HepG2 (cell line): ENCODE data around the gene CNP. TPM values are rescaled to one million over a fixed set of nuclear protein-coding genes. Genes with fewer than 3 reads are reported as not detected.

Source experiments
- ATAC-seq: fragments of 200-7000 bp; cut with Tn5 transposase; 3 replicates; pipeline ENCODE4 v1.9.1; 2020; ENCODE audit warnings: mild to moderate bottlenecking, moderate library complexity
- BruUV-seq: library from RNA; stranded (reverse); fragments of 400-500 nt; replicated peaks from 2 replicates; lab custom pipeline; 2021; lab: Mats Ljungman, UMichigan
- CTCF ChIA-PET: fragments of 300-600 bp; formaldehyde crosslinking; extraction: SDS; loops from one replicate; lab custom pipeline; 2021; ENCODE audit warnings: low total read pairs, inconsistent platforms, low intra/inter-chr PET ratio; lab: Yijun Ruan, JAX
- POLR2A ChIA-PET: fragments of 350-600 bp; sonication (Branson Sonifier 250); formaldehyde crosslinking; loops from one replicate; lab custom pipeline; 2020; ENCODE audit warnings: antibody characterized with exemption, inconsistent platforms; lab: Yijun Ruan, JAX
- DNase-seq: peaks from one replicate; pipeline ENCODE4 v3.0.0-alpha.2; 2015; ENCODE audit warnings: low spot score
- FAIRE-seq: peaks from 3 replicates; lab custom pipeline; 2011; peaks lifted over from hg19 to GRCh38; lab: Jason Lieb, UNC
- H2AFZ ChIP-seq: one replicate; pipeline ENCODE4 v1.6.1; 2011; ENCODE audit warnings: low read length, inconsistent platforms
- H3K27ac ChIP-seq: fragments of 300-600 bp; 3 replicates; pipeline ENCODE4 v1.8.0; 2011; ENCODE audit warnings: mixed run types, mild to moderate bottlenecking, mixed read lengths, low read length, inconsistent platforms; ENCODE audit not compliant: insufficient read depth; ENCODE audit errors: extremely low read length
- H3K27me3 ChIP-seq, 2 experiments: fragments of 200-600 bp in 1 of 2; 2 replicates in 1 of 2; 3 replicates in 1 of 2; pipeline versions ENCODE4 v1.6.0 to v1.8.0; 2011; ENCODE audit warnings: low read length in 2 of 2, mild to moderate bottlenecking in 2 of 2, moderate library complexity in 2 of 2, inconsistent platforms in 1 of 2; ENCODE audit not compliant: insufficient read depth in 2 of 2, control insufficient read depth in 1 of 2
- H3K36me3 ChIP-seq, 2 experiments: fragments of 200-600 bp in 1 of 2; replicated peaks in 1 of 2; 2 replicates in 1 of 2; 3 replicates in 1 of 2; pipeline versions ENCODE4 v1.5.1 to v1.8.0; 2011; ENCODE audit warnings: low read length in 2 of 2, inconsistent platforms in 1 of 2; ENCODE audit not compliant: insufficient read depth in 2 of 2, control insufficient read depth in 1 of 2
- H3K4me1 ChIP-seq: 2 replicates; pipeline ENCODE4 v1.5.1; 2012; ENCODE audit warnings: low read length, inconsistent platforms; ENCODE audit not compliant: insufficient read depth
- H3K4me2 ChIP-seq: 2 replicates; pipeline ENCODE4 v1.6.0; 2011; ENCODE audit warnings: low read depth, low read length, inconsistent platforms
- H3K4me3 ChIP-seq, 3 experiments: fragments of 200-600 bp in 1 of 3; sonication (generic), shearing (Covaris generic) in 1 of 3; replicated peaks in 1 of 3; 2 replicates each; pipeline ENCODE4 v1.5.1; 2011 to 2016; ENCODE audit warnings: low read length in 3 of 3, inconsistent platforms in 2 of 3, low read depth in 2 of 3, mild to moderate bottlenecking in 2 of 3, control low read depth in 1 of 3, mixed read lengths in 1 of 3; ENCODE audit not compliant: insufficient read depth in 1 of 3
- H3K79me2 ChIP-seq: one replicate; pipeline ENCODE4 v1.6.1; 2011; ENCODE audit warnings: low read length, inconsistent platforms; ENCODE audit not compliant: insufficient read depth
- H3K9ac ChIP-seq: 2 replicates; pipeline ENCODE4 v1.6.0; 2011; ENCODE audit warnings: mild to moderate bottlenecking, low read depth, low read length, inconsistent platforms; ENCODE audit not compliant: insufficient read depth
- H3K9me3 ChIP-seq: 2 replicates; pipeline ENCODE4 v1.5.1; 2012; ENCODE audit warnings: mild to moderate bottlenecking, low read length
- H4K20me1 ChIP-seq: 2 replicates; pipeline ENCODE4 v1.6.0; 2011; ENCODE audit warnings: inconsistent platforms, mild to moderate bottlenecking, low read length, moderate library complexity; ENCODE audit not compliant: insufficient read depth
- AGO1 ChIP-seq: fragments of 200-400 bp; formaldehyde crosslinking; IDR thresholded peaks from 2 replicates; pipeline ENCODE4 v1.6.1; 2017; ENCODE audit warnings: mild to moderate bottlenecking, low read depth, low read length, moderate library complexity; ENCODE audit not compliant: poor library complexity, severe bottlenecking
- AGO2 ChIP-seq: fragments of 200-400 bp; formaldehyde crosslinking; optimal IDR thresholded peaks from 2 replicates; pipeline ENCODE3; 2017; ENCODE audit warnings: mild to moderate bottlenecking, low read depth, low read length, moderate library complexity
- HNRNPLL ChIP-seq: fragments of 200-400 bp; formaldehyde crosslinking; IDR thresholded peaks from 2 replicates; pipeline ENCODE4 v1.6.1; 2017; ENCODE audit warnings: mild to moderate bottlenecking, low read depth, low read length; ENCODE audit not compliant: poor library complexity, severe bottlenecking
- RBFOX2 ChIP-seq: fragments of 200-400 bp; formaldehyde crosslinking; IDR thresholded peaks from 2 replicates; pipeline ENCODE4 v1.6.1; 2017; ENCODE audit warnings: low read depth, mild to moderate bottlenecking, low read length
- ZNF644 ChIP-seq: IDR thresholded peaks from 2 replicates; pipeline ENCODE4 v1.6.1; 2016; ENCODE audit warnings: low read depth
- ZNF687 ChIP-seq: sonication (generic); formaldehyde crosslinking; IDR thresholded peaks from 2 replicates; pipeline ENCODE4 v1.5.1; 2020; ENCODE audit warnings: mild to moderate bottlenecking, missing genetic modification reagents, moderate library complexity
- ZNF780A ChIP-seq: sonication (generic); formaldehyde crosslinking; IDR thresholded peaks from 2 replicates; pipeline ENCODE4 v1.8.0; 2022; ENCODE audit warnings: mild to moderate bottlenecking, missing genetic modification reagents, moderate library complexity
- WGBS: methylation state at CpG from one replicate; pipeline ENCODE4 v1.1.6; 2017; ENCODE audit warnings: low lambda C conversion rate; 5-methylcytosine and 5-hydroxymethylcytosine counted together
- in situ Hi-C: cut with HindIII; loops from 2 replicates; pipeline ENCODE4 v1.10.0; 2017; ENCODE audit warnings: low pct_unique_long_range_greater_than_20kb; ENCODE audit not compliant: extremely low pct_ligation_motif_present
- intact Hi-C: fragments of 100-400 bp; cut with micrococcal nuclease; formaldehyde crosslinking; loops from one replicate; pipeline ENCODE4 v1.10.0; 2022; ENCODE audit not compliant: unreplicated experiment
- polyA plus RNA-seq, 8 experiments: library from polyadenylated mRNA; depleted of rRNA in 3 of 8; stranded (reverse) in 7 of 8; unstranded in 1 of 8; fragments of >200 nt; fragmentation: Illumina TruSeq in 4 of 8; extraction: Trizol in 4 of 8; gene quantifications; 2 replicates each; pipeline versions ENCODE4 v1.2.1 to v1.2.3, GENCODE V29; 2011 to 2016; ENCODE audit warnings: low read depth in 4 of 8, missing spikeins in 1 of 8, mixed read lengths in 1 of 8; ENCODE audit not compliant: insufficient read depth in 1 of 8
- total RNA-seq, 5 experiments: library from RNA; depleted of rRNA; stranded (reverse); fragments of >200 nt; fragmentation: Illumina TruSeq; extraction: Trizol; gene quantifications; 2 replicates each; pipeline ENCODE4 v1.2.3, GENCODE V29; 2016; ENCODE audit warnings: low read depth in 1 of 5

Gene CNP
- total and polyA plus RNA-seq, 2 of the 13 experiments (the other 11 are each of a cell fraction or from before 2014, with no cell fraction given), result 97.2 to 161 TPM

- H3K4me3 ChIP-seq, result no peak overlapping the region
- H2AFZ ChIP-seq, result no peak overlapping the region
- H3K4me2 ChIP-seq, result no peak overlapping the region
- H3K9me3 ChIP-seq, result no peaks in the 10 kb centered on the region
- H3K4me1 ChIP-seq, result peaks cover 5% of the 10 kb centered on the region; the same call in 1 of the 2 replicates
- H4K20me1 ChIP-seq, result 0 out of 2 replicates have a peak, but pooled peaks cover 9% of the 10 kb centered on the region
- DNase-seq, result no peak
- H3K79me2 ChIP-seq, result no peaks in the 10 kb centered on the region
- H3K27me3 ChIP-seq, result no peaks in the 10 kb centered on the region
- 87% methylated on average over 11 of the region's 11 CpGs for WGBS
- intact Hi-C loops, result no loop called here
- TF ChIP-seq AGO2 (peak; percentile 92), ZNF644 (CRISPR knock-in tag) (no peak), ZNF780A (CRISPR knock-in tag) (no peak), ZNF687 (CRISPR knock-in tag) (0 out of 2 replicates have a peak, but pooled peaks have one; percentile 23), AGO1 (peak; percentile 80), RBFOX2 (peak; percentile 55), HNRNPLL (peak; percentile 20)
- in situ Hi-C loops, result no loop called here
- ATAC-seq, result peak; percentile 7
- peaks cover 51 to 80% of the 10 kb centered on the region in 2 experiments for H3K36me3 ChIP-seq
- H3K9ac ChIP-seq, result no peak overlapping the region
- TSS peak; percentile 20 for BruUV-seq
- CTCF ChIA-PET, result no interaction called here
- H3K27ac ChIP-seq, result no peak overlapping the region
- peak; percentile 39 for FAIRE-seq
- POLR2A ChIA-PET, result interaction anchor here (1.0 to 4.1 kb wide), 9 partner anchors 10 to 288 kb away, joined by 3 to 38 read pairs (median 5); partner anchors contain the start of genes CNP, DNAJC7, EIF1 and NKIRAS2
Observed at GRCh38 chr17:41976142-41976768, 9.7 kb downstream of the CNP start.
